HepG2 (cell line): ENCODE data around the gene C9orf78. TPM values are rescaled to one million over a fixed set of nuclear protein-coding genes. Genes with fewer than 3 reads are reported as not detected.
A peak's percentile ranks its signal among the peaks of the same experiment; 100 is the strongest.

Experiments
- ATAC-seq: fragments of 200-7000 bp; cut with Tn5 transposase; 3 replicates; pipeline ENCODE4 v1.9.1; 2020; ENCODE audit warnings: mild to moderate bottlenecking, moderate library complexity
- Bru-seq: library from RNA; stranded (reverse); fragments of 400-500 nt; gene quantifications from one replicate; lab custom pipeline; 2021; lab: Mats Ljungman, UMichigan
- BruChase-seq, 2 experiments: library from RNA; stranded (reverse); fragments of 400-500 nt; gene quantifications; one replicate each; lab custom pipeline; 2021; lab: Mats Ljungman, UMichigan
- BruUV-seq: library from RNA; stranded (reverse); fragments of 400-500 nt; replicated peaks from 2 replicates; lab custom pipeline; 2021; lab: Mats Ljungman, UMichigan
- CTCF ChIA-PET: fragments of 300-600 bp; formaldehyde crosslinking; extraction: SDS; loops from one replicate; lab custom pipeline; 2021; ENCODE audit warnings: low total read pairs, inconsistent platforms, low intra/inter-chr PET ratio; lab: Yijun Ruan, JAX
- POLR2A ChIA-PET: fragments of 350-600 bp; sonication (Branson Sonifier 250); formaldehyde crosslinking; loops from one replicate; lab custom pipeline; 2020; ENCODE audit warnings: antibody characterized with exemption, inconsistent platforms; lab: Yijun Ruan, JAX
- DNase-seq: peaks from one replicate; pipeline ENCODE4 v3.0.0-alpha.2; 2015; ENCODE audit warnings: low spot score
- FAIRE-seq: peaks from 3 replicates; lab custom pipeline; 2011; peaks lifted over from hg19 to GRCh38; lab: Jason Lieb, UNC
- H2AFZ ChIP-seq: one replicate; pipeline ENCODE4 v1.6.1; 2011; ENCODE audit warnings: low read length, inconsistent platforms
- H3K27ac ChIP-seq: fragments of 300-600 bp; 3 replicates; pipeline ENCODE4 v1.8.0; 2011; ENCODE audit warnings: mixed run types, mild to moderate bottlenecking, mixed read lengths, low read length, inconsistent platforms; ENCODE audit not compliant: insufficient read depth; ENCODE audit errors: extremely low read length
- H3K27me3 ChIP-seq, 2 experiments: fragments of 200-600 bp in 1 of 2; 2 replicates in 1 of 2; 3 replicates in 1 of 2; pipeline versions ENCODE4 v1.6.0 to v1.8.0; 2011; ENCODE audit warnings: low read length in 2 of 2, mild to moderate bottlenecking in 2 of 2, moderate library complexity in 2 of 2, inconsistent platforms in 1 of 2; ENCODE audit not compliant: insufficient read depth in 2 of 2, control insufficient read depth in 1 of 2
- H3K36me3 ChIP-seq, 2 experiments: fragments of 200-600 bp in 1 of 2; replicated peaks in 1 of 2; 2 replicates in 1 of 2; 3 replicates in 1 of 2; pipeline versions ENCODE4 v1.5.1 to v1.8.0; 2011; ENCODE audit warnings: low read length in 2 of 2, inconsistent platforms in 1 of 2; ENCODE audit not compliant: insufficient read depth in 2 of 2, control insufficient read depth in 1 of 2
- H3K4me1 ChIP-seq: 2 replicates; pipeline ENCODE4 v1.5.1; 2012; ENCODE audit warnings: low read length, inconsistent platforms; ENCODE audit not compliant: insufficient read depth
- H3K4me2 ChIP-seq: 2 replicates; pipeline ENCODE4 v1.6.0; 2011; ENCODE audit warnings: low read depth, low read length, inconsistent platforms
- H3K4me3 ChIP-seq, 3 experiments: fragments of 200-600 bp in 1 of 3; sonication (generic), shearing (Covaris generic) in 1 of 3; replicated peaks in 1 of 3; 2 replicates each; pipeline ENCODE4 v1.5.1; 2011 to 2016; ENCODE audit warnings: low read length in 3 of 3, inconsistent platforms in 2 of 3, low read depth in 2 of 3, mild to moderate bottlenecking in 2 of 3, control low read depth in 1 of 3, mixed read lengths in 1 of 3; ENCODE audit not compliant: insufficient read depth in 1 of 3
- H3K79me2 ChIP-seq: one replicate; pipeline ENCODE4 v1.6.1; 2011; ENCODE audit warnings: low read length, inconsistent platforms; ENCODE audit not compliant: insufficient read depth
- H3K9ac ChIP-seq: 2 replicates; pipeline ENCODE4 v1.6.0; 2011; ENCODE audit warnings: mild to moderate bottlenecking, low read depth, low read length, inconsistent platforms; ENCODE audit not compliant: insufficient read depth
- H3K9me3 ChIP-seq: 2 replicates; pipeline ENCODE4 v1.5.1; 2012; ENCODE audit warnings: mild to moderate bottlenecking, low read length
- H4K20me1 ChIP-seq: 2 replicates; pipeline ENCODE4 v1.6.0; 2011; ENCODE audit warnings: inconsistent platforms, mild to moderate bottlenecking, low read length, moderate library complexity; ENCODE audit not compliant: insufficient read depth
- ATF7 ChIP-seq, 2 experiments: fragments of 450-650 bp in 1 of 2; sonication (generic) in 1 of 2; formaldehyde crosslinking in 1 of 2; IDR thresholded peaks; 2 replicates each; pipeline versions ENCODE4 v1.4.0 to v1.6.1; 2016 to 2020; ENCODE audit warnings: antibody characterized with exemption in 1 of 2, mild to moderate bottlenecking in 1 of 2, missing genetic modification reagents in 1 of 2
- CC2D1A ChIP-seq: sonication (generic); formaldehyde crosslinking; IDR thresholded peaks from 2 replicates; pipeline ENCODE4 v1.8.1; 2023; ENCODE audit warnings: mild to moderate bottlenecking, missing genetic modification reagents
- HNRNPLL ChIP-seq: fragments of 200-400 bp; formaldehyde crosslinking; IDR thresholded peaks from 2 replicates; pipeline ENCODE4 v1.6.1; 2017; ENCODE audit warnings: mild to moderate bottlenecking, low read depth, low read length; ENCODE audit not compliant: poor library complexity, severe bottlenecking
- MBNL3 ChIP-seq: fragments of 250-450 bp; sonication (Bioruptor Pico); conservative IDR thresholded peaks from 2 replicates; pipeline ENCODE4 v1.8.0; 2022; ENCODE audit warnings: mild to moderate bottlenecking, inconsistent platforms
- MZF1 ChIP-seq: sonication (generic); formaldehyde crosslinking; IDR thresholded peaks from 2 replicates; pipeline ENCODE4 v1.8.1; 2023; ENCODE audit warnings: mild to moderate bottlenecking, missing genetic modification reagents, borderline replicate concordance
- PHF5A ChIP-seq: IDR thresholded peaks from one replicate; pipeline ENCODE4 v1.6.1; 2018; ENCODE audit warnings: low read depth, missing genetic modification reagents; ENCODE audit not compliant: unreplicated experiment
- REST ChIP-seq, 2 experiments: IDR thresholded peaks; 2 replicates each; pipeline ENCODE4 v1.6.1; 2011 to 2012; ENCODE audit warnings: low read length in 2 of 2, borderline replicate concordance in 1 of 2, low read depth in 1 of 2, mild to moderate bottlenecking in 1 of 2, moderate library complexity in 1 of 2
- SALL2 ChIP-seq: sonication (generic); formaldehyde crosslinking; IDR thresholded peaks from 2 replicates; pipeline ENCODE4 v1.8.1; 2023; ENCODE audit warnings: mild to moderate bottlenecking, missing genetic modification reagents, inconsistent platforms
- SP2 ChIP-seq: sonication (generic); formaldehyde crosslinking; IDR thresholded peaks from 2 replicates; pipeline ENCODE4 v1.5.1; 2020; ENCODE audit warnings: mild to moderate bottlenecking, missing genetic modification reagents
- SSRP1 ChIP-seq: IDR thresholded peaks from 2 replicates; pipeline ENCODE4 v1.6.1; 2016; ENCODE audit warnings: control low read depth
- ZFP62 ChIP-seq: sonication (generic); formaldehyde crosslinking; IDR thresholded peaks from 2 replicates; pipeline ENCODE4 v1.4.0; 2020; ENCODE audit warnings: missing genetic modification reagents
- ZFP82 ChIP-seq: sonication (generic); formaldehyde crosslinking; IDR thresholded peaks from 2 replicates; pipeline ENCODE4 v1.5.1; 2020; ENCODE audit warnings: mild to moderate bottlenecking, missing genetic modification reagents, borderline replicate concordance
- ZNF12 ChIP-seq: sonication (generic); formaldehyde crosslinking; IDR thresholded peaks from 2 replicates; pipeline ENCODE4 v1.5.0; 2020; ENCODE audit warnings: missing genetic modification reagents
- ZNF746 ChIP-seq: sonication (generic); formaldehyde crosslinking; IDR thresholded peaks from 2 replicates; pipeline ENCODE4 v1.8.0; 2022; ENCODE audit warnings: mild to moderate bottlenecking, missing genetic modification reagents
- WGBS: methylation state at CpG from one replicate; pipeline ENCODE4 v1.1.6; 2017; ENCODE audit warnings: low lambda C conversion rate; 5-methylcytosine and 5-hydroxymethylcytosine counted together
- in situ Hi-C: cut with HindIII; loops from 2 replicates; pipeline ENCODE4 v1.10.0; 2017; ENCODE audit warnings: low pct_unique_long_range_greater_than_20kb; ENCODE audit not compliant: extremely low pct_ligation_motif_present
- intact Hi-C: fragments of 100-400 bp; cut with micrococcal nuclease; formaldehyde crosslinking; loops from one replicate; pipeline ENCODE4 v1.10.0; 2022; ENCODE audit not compliant: unreplicated experiment
- long read RNA-seq, 2 experiments: library from RNA in 1 of 2; library from polyadenylated mRNA in 1 of 2; stranded (forward) in 1 of 2; unstranded in 1 of 2; transcript quantifications; one replicate each; pipeline ENCODE4 v2.0.0, GENCODE V29; 2019 to 2022
- polyA minus RNA-seq, 3 experiments: library from RNA; depleted of rRNA, polyadenylated mRNA; stranded (reverse); fragments of >200 nt; gene quantifications; 2 replicates each; pipeline ENCODE4 v1.2.3, GENCODE V29; 2011; ENCODE audit warnings: low replicate concordance in 1 of 3
- polyA plus RNA-seq, 8 experiments: library from polyadenylated mRNA; depleted of rRNA in 3 of 8; stranded (reverse) in 7 of 8; unstranded in 1 of 8; fragments of >200 nt; fragmentation: Illumina TruSeq in 4 of 8; extraction: Trizol in 4 of 8; gene quantifications; 2 replicates each; pipeline versions ENCODE4 v1.2.1 to v1.2.3, GENCODE V29; 2011 to 2016; ENCODE audit warnings: low read depth in 4 of 8, missing spikeins in 1 of 8, mixed read lengths in 1 of 8; ENCODE audit not compliant: insufficient read depth in 1 of 8
- total RNA-seq, 5 experiments: library from RNA; depleted of rRNA; stranded (reverse); fragments of >200 nt; fragmentation: Illumina TruSeq; extraction: Trizol; gene quantifications; 2 replicates each; pipeline ENCODE4 v1.2.3, GENCODE V29; 2016; ENCODE audit warnings: low read depth in 1 of 5

Gene C9orf78
- total RNA-seq (2016; rRNA removed; fragmentation: Illumina TruSeq; extraction: Trizol) (35.5 and 49.0 TPM in 2 replicates), polyA plus RNA-seq (2011; rRNA removed) (14.7 and 18.4 TPM in 2 replicates), polyA minus RNA-seq (2011; rRNA and poly(A)+ RNA removed; ENCODE audit: low replicate concordance) (1.4 and 13.5 TPM in 2 replicates), Bru-seq, nascent RNA (percentile 73 among the genes with signal in this experiment), BruChase-seq, experiment 1, labeled RNA remaining after a 6-hour chase (percentile 86 among the genes with signal in this experiment), BruChase-seq, experiment 2, labeled RNA remaining after a 2-hour chase (percentile 77 among the genes with signal in this experiment)
- total RNA-seq (2016; cell fraction: cytosol; rRNA removed; fragmentation: Illumina TruSeq; extraction: Trizol; ENCODE audit: low read depth): 14.6 and 16.3 TPM in 2 replicates
- 37.6 and 59.4 TPM in 2 replicates for total RNA-seq (2016; cell fraction: insoluble cytoplasmic fraction; rRNA removed; fragmentation: Illumina TruSeq; extraction: Trizol)
- total RNA-seq (2016; cell fraction: membrane; rRNA removed; fragmentation: Illumina TruSeq; extraction: Trizol): 28.0 and 28.1 TPM in 2 replicates
- total RNA-seq (2016; cell fraction: nucleus; rRNA removed; fragmentation: Illumina TruSeq; extraction: Trizol): 12.7 and 14.8 TPM in 2 replicates
- polyA plus RNA-seq (2011; cell fraction: cytosol; rRNA removed): 17.3 and 19.6 TPM in 2 replicates
- polyA plus RNA-seq (2011; cell fraction: nucleus; rRNA removed): 3.1 and 4.7 TPM in 2 replicates
- 23.6 and 27.5 TPM in 2 replicates for polyA plus RNA-seq (2012)
- 18.5 and 18.8 TPM in 2 replicates for polyA plus RNA-seq (2016; cell fraction: cytosol; fragmentation: Illumina TruSeq; extraction: Trizol; ENCODE audit: low read depth)
- polyA plus RNA-seq (2016; cell fraction: insoluble cytoplasmic fraction; fragmentation: Illumina TruSeq; extraction: Trizol; ENCODE audit: low read depth): 81.0 and 86.6 TPM in 2 replicates
- 30.0 and 32.0 TPM in 2 replicates for polyA plus RNA-seq (2016; cell fraction: membrane; fragmentation: Illumina TruSeq; extraction: Trizol; ENCODE audit: low read depth)
- 30.1 and 37.2 TPM in 2 replicates for polyA plus RNA-seq (2016; cell fraction: nucleus; fragmentation: Illumina TruSeq; extraction: Trizol; ENCODE audit: insufficient read depth, low read depth)
- 8.1 and 10.6 TPM in 2 replicates for polyA minus RNA-seq (2011; cell fraction: cytosol; rRNA and poly(A)+ RNA removed)
- polyA minus RNA-seq (2011; cell fraction: nucleus; rRNA and poly(A)+ RNA removed): 7.0 and 9.3 TPM in 2 replicates
- long read RNA-seq, experiment 1, transcript C9orf78-201 (9 exons, 1,795 nt): major isoform, 64 of 84 reads
- long read RNA-seq, experiment 1, partial matches to known transcripts: 8 of 84 reads
- long read RNA-seq, experiment 1, other reads (novel, unspliced or antisense): 11 of 84 reads
- long read RNA-seq, experiment 2, transcript C9orf78-201 (9 exons, 1,795 nt): major isoform, 16 of 41 reads
- long read RNA-seq, experiment 2, partial matches to known transcripts: 9 of 41 reads
- long read RNA-seq, experiment 2, other reads (novel, unspliced or antisense): 16 of 41 reads

- intact Hi-C loops: no loop called here
- Histone ChIP-seq H2AFZ (peak within 1 kb of the TSS; percentile 30), H3K4me3 (peak within 1 kb of the TSS; percentile 93 to 96 (median 94)), H3K9me3 (no peaks in the 10 kb centered on the region), H4K20me1 (no peaks in the 10 kb centered on the region), H3K4me2 (peak within 1 kb of the TSS; percentile 75), H3K9ac (peak within 1 kb of the TSS; percentile 87), H3K4me1 (peaks cover 19% of the 10 kb centered on the region), H3K79me2 (peaks cover 9% of the 10 kb centered on the region), H3K27ac (peak within 1 kb of the TSS; percentile 60), H3K36me3 (peaks cover 3 to 7% of the 10 kb centered on the region in 2 experiments; a peak in 2 of 5 replicates), H3K27me3 (no peaks in the 10 kb centered on the region; a peak in 1 of 5 replicates)
- POLR2A ChIA-PET: interaction anchor here (0.8 to 1.2 kb wide), 3 partner anchors 10 to 26 kb away, joined by 3 to 6 read pairs (median 3); partner anchors contain the start of gene TOR1A
- FAIRE-seq (peak; percentile 66), DNase-seq (peak; percentile 90), ATAC-seq (peak; percentile 97)
- BruUV-seq: no TSS peak
- CTCF ChIA-PET: no interaction called here
- 5% methylated on average over 10 of the region's 81 CpGs for WGBS
- in situ Hi-C loops: no loop called here
- TF ChIP-seq SALL2 (0 out of 2 replicates have a peak, but pooled peaks have one; percentile 22), MZF1 (CRISPR knock-in tag) (no peak), ATF7 (IDR thresholded peaks at IDR 0.05) (no peak), ATF7 (CRISPR knock-in tag; IDR thresholded peaks at IDR 0.05) (no peak), ZNF12 (no peak), REST (IDR thresholded peaks at IDR 0.05; ENCODE audit: borderline replicate concordance in 1 of 2, low read depth in 1 of 2, low read length in 2 of 2) (peak in 1 of 2 experiments; percentile 21; a peak in 1 of 4 replicates), ZNF746 (CRISPR knock-in tag) (no peak), SSRP1 (no peak), MBNL3 (CRISPR knock-in tag) (no peak), PHF5A (CRISPR knock-in tag) (peak; percentile 20), HNRNPLL (peak; percentile 46), ZFP62 (CRISPR knock-in tag) (no peak), SP2 (peak; percentile 83), ZFP82 (peak; percentile 69; the same call in 1 of the 2 replicates), CC2D1A (CRISPR knock-in tag) (no peak)
These were observed at the start of gene C9orf78, which contains the start of gene USP20 for GRCh38 chr9:129835128-129835859. Gene C9orf78 (minus strand): TSS chr9:129835275. CDS start chr9:129835221, 54 bp downstream. Gene USP20 (plus strand): TSS chr9:129835458. CDS start chr9:129852556, 17,098 bp downstream.
